NB4 (cell line): Measurements from ENCODE around the gene CDC34.

Experiments
- DNase-seq: peaks from one replicate; pipeline ENCODE4 v3.0.0; 2010; ENCODE audit warnings: low read depth
- H3K4me3 ChIP-seq: one replicate; pipeline ENCODE4 v1.5.1; 2011; ENCODE audit warnings: mild to moderate bottlenecking, low read depth, low read length, moderate library complexity
- MYC ChIP-seq: IDR thresholded peaks from 2 replicates; pipeline ENCODE4 v1.6.1; 2011; ENCODE audit warnings: low read depth, low read length
- POLR2A ChIP-seq: IDR thresholded peaks from 2 replicates; pipeline ENCODE4 v1.6.1; 2011; ENCODE audit warnings: mild to moderate bottlenecking; ENCODE audit not compliant: insufficient read length; ENCODE audit errors: extremely low read depth
- TF ChIP-seq, protein P1 (sequence below): IDR thresholded peaks from one replicate; pipeline ENCODE4 v1.5.1; 2012; ENCODE audit warnings: low read depth, low read length
- TF ChIP-seq, protein P2 (sequence below): IDR thresholded peaks from 2 replicates; pipeline ENCODE4 v1.6.1; 2011; ENCODE audit warnings: low read depth, low read length

Gene CDC34

GRCh38 chr19:580274-580835, 48.8 kb downstream of the CDC34 start:
- TF ChIP-seq, protein P1, sequence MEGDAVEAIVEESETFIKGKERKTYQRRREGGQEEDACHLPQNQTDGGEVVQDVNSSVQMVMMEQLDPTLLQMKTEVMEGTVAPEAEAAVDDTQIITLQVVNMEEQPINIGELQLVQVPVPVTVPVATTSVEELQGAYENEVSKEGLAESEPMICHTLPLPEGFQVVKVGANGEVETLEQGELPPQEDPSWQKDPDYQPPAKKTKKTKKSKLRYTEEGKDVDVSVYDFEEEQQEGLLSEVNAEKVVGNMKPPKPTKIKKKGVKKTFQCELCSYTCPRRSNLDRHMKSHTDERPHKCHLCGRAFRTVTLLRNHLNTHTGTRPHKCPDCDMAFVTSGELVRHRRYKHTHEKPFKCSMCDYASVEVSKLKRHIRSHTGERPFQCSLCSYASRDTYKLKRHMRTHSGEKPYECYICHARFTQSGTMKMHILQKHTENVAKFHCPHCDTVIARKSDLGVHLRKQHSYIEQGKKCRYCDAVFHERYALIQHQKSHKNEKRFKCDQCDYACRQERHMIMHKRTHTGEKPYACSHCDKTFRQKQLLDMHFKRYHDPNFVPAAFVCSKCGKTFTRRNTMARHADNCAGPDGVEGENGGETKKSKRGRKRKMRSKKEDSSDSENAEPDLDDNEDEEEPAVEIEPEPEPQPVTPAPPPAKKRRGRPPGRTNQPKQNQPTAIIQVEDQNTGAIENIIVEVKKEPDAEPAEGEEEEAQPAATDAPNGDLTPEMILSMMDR, result no peak
- TF ChIP-seq MYC, result no peak
- no peak for TF ChIP-seq POLR2A
- TF ChIP-seq, protein P2, sequence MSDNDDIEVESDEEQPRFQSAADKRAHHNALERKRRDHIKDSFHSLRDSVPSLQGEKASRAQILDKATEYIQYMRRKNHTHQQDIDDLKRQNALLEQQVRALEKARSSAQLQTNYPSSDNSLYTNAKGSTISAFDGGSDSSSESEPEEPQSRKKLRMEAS, result no peak
- DNase-seq, result no peak
- no peak overlapping the region for H3K4me3 ChIP-seq

DNA sequence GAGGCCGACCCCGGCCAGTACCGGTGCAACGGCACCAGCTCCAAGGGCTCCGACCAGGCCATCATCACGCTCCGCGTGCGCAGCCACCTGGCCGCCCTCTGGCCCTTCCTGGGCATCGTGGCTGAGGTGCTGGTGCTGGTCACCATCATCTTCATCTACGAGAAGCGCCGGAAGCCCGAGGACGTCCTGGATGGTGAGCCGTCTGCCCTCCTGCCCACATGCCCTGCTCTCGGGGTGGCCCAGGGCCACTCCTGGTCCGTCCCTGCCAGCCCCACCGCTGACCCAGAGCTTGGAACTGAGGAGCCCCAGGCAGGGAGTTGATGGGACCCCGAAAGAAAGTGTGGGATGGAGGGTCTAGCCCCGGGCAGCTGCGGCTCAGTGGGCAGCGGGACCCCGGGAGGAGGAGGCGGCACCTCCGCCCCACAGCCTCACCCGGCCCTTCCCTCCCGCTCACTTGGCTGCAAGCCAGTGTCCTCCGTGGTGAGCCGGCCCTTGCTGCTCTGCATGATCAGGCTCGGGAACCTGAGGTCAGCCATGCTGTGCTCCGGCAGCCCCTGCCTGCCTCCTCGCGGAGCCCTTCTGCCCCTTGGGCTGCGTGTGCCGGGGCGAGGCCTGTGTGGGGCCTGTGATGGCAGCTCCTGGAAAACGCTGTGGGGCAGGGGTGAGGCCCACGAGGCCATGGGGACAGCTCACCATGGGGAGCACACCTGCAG, 50.0 kb downstream of the CDC34 start:
- DNase-seq, result no peak
- no peak overlapping the region for H3K4me3 ChIP-seq

DNA sequence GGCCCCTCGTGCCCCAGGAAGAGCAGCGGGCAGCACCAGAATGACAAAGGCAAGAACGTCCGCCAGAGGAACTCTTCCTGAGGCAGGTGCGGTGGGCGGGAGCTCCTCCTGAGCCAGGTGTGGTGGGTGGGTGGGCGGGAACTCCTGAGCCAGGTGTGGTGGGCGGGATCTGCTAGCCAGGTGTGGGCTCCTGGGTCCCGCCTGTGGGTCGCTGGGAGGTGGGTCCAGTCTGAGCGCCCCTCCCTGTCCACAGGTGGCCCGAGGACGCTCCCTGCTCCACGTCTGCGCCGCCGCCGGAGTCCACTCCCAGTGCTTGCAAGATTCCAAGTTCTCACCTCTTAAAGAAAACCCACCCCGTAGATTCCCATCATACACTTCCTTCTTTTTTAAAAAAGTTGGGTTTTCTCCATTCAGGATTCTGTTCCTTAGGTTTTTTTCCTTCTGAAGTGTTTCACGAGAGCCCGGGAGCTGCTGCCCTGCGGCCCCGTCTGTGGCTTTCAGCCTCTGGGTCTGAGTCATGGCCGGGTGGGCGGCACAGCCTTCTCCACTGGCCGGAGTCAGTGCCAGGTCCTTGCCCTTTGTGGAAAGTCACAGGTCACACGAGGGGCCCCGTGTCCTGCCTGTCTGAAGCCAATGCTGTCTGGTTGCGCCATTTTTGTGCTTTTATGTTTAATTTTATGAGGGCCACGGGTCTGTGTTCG, 51.1 kb downstream of the CDC34 start:
- no peak overlapping the region for H3K4me3 ChIP-seq
- DNase-seq, result no peak
- no peak for TF ChIP-seq MYC
- no peak for TF ChIP-seq POLR2A
- TF ChIP-seq, protein P2, result no peak
- TF ChIP-seq, protein P1, result no peak

More for the DNA sequence above, 50.0 kb downstream of the CDC34 start:
- TF ChIP-seq MYC (no peak), POLR2A (no peak)
- TF ChIP-seq, protein P1, result no peak
- TF ChIP-seq, protein P2, result no peak

- TF ChIP-seq, protein P2, result no peak
- TF ChIP-seq, protein P1, result no peak
- TF ChIP-seq MYC (no peak), POLR2A (no peak)
- DNase-seq, result no peak
- no peak overlapping the region for H3K4me3 ChIP-seq
These were observed 51.8 kb downstream of the CDC34 start for GRCh38 chr19:583198-583967.

- DNase-seq, result no peak
- no peak overlapping the region for H3K4me3 ChIP-seq
- TF ChIP-seq MYC (no peak), POLR2A (no peak)
- TF ChIP-seq, protein P1, result no peak
- TF ChIP-seq, protein P2, result no peak
These were observed 52.3 kb downstream of the CDC34 start for GRCh38 chr19:583968-584239.
